Fibroblast of lung (primary cell): Measurements from ENCODE around the gene ZNF771. TPM values are rescaled to one million over a fixed set of nuclear protein-coding genes. Genes with fewer than 3 reads are reported as not detected.
A peak's percentile ranks its signal among the peaks of the same experiment; 100 is the strongest.

ENCODE experiments used
- DNase-seq, 2 donors: peaks; one replicate each; pipeline versions ENCODE4 v3.0.0 to v3.0.0-alpha.2; 2010; ENCODE audit warnings: low read depth in 2 of 2
- H2AFZ ChIP-seq: 2 replicates; pipeline ENCODE4 v1.5.1; 2012; ENCODE audit warnings: low read length, control low read depth, inconsistent platforms
- H3K27ac ChIP-seq: 2 replicates; pipeline ENCODE4 v1.5.1; 2011; ENCODE audit warnings: low read length, control low read depth; ENCODE audit not compliant: insufficient read depth
- H3K27me3 ChIP-seq: 2 replicates; pipeline ENCODE4 v1.5.1; 2011; ENCODE audit warnings: mild to moderate bottlenecking, low read length; ENCODE audit not compliant: control insufficient read depth, insufficient read depth
- H3K36me3 ChIP-seq: 2 replicates; pipeline ENCODE4 v1.5.1; 2011; ENCODE audit warnings: low read length; ENCODE audit not compliant: control insufficient read depth, insufficient read depth
- H3K4me1 ChIP-seq: 2 replicates; pipeline ENCODE4 v1.5.1; 2011; ENCODE audit warnings: low read length; ENCODE audit not compliant: control insufficient read depth, insufficient read depth; ENCODE audit errors: extremely low read depth
- H3K4me2 ChIP-seq: 2 replicates; pipeline ENCODE4 v1.5.1; 2011; ENCODE audit warnings: low read length, control low read depth; ENCODE audit not compliant: insufficient read depth; ENCODE audit errors: extremely low read depth
- H3K4me3 ChIP-seq, 4 experiments: fragments of 200-600 bp in 1 of 4; sonication (generic) in 1 of 4; replicated peaks in 1 of 4; 2 replicates each; pipeline ENCODE4 v1.5.1; 2011 to 2016; ENCODE audit warnings: low read length in 4 of 4, low read depth in 3 of 4, mild to moderate bottlenecking in 3 of 4, control low read depth in 2 of 4, inconsistent platforms in 1 of 4, mixed read lengths in 1 of 4; ENCODE audit not compliant: insufficient read depth in 1 of 4; ENCODE audit errors: control extremely low read depth in 1 of 4
- H3K79me2 ChIP-seq: 2 replicates; pipeline ENCODE4 v1.5.1; 2012; ENCODE audit warnings: mild to moderate bottlenecking, low read length, inconsistent platforms; ENCODE audit not compliant: control insufficient read depth, insufficient read depth
- H3K9ac ChIP-seq: 2 replicates; pipeline ENCODE4 v1.5.1; 2011; ENCODE audit warnings: mild to moderate bottlenecking, low read length, control low read depth; ENCODE audit not compliant: insufficient read depth
- H3K9me3 ChIP-seq: 2 replicates; pipeline ENCODE4 v1.5.1; 2012; ENCODE audit warnings: low read depth, low read length; ENCODE audit not compliant: control insufficient read depth, insufficient read depth
- H4K20me1 ChIP-seq: 2 replicates; pipeline ENCODE4 v1.5.1; 2011; ENCODE audit warnings: low read length; ENCODE audit not compliant: control insufficient read depth, insufficient read depth; ENCODE audit errors: extremely low read depth
- EZH2 ChIP-seq: IDR thresholded peaks from 2 replicates; pipeline ENCODE4 v1.5.1; 2012; ENCODE audit warnings: low read length, control low read depth, mild to moderate bottlenecking; ENCODE audit errors: missing control alignments
- polyA plus RNA-seq, 2 donors: library from polyadenylated mRNA; depleted of rRNA in 1 of 2; stranded (reverse) in 1 of 2; unstranded in 1 of 2; fragments of >200 nt; gene quantifications; 2 replicates each; pipeline ENCODE4 v1.2.1, GENCODE V29; 2011 to 2012; ENCODE audit warnings: missing spikeins in 1 of 2
- total RNA-seq: library from RNA; depleted of rRNA; stranded (reverse); fragments of >200 nt; gene quantifications from 2 replicates; pipeline ENCODE4 v1.2.1, GENCODE V29; 2014
- TF ChIP-seq, protein P1 (sequence below), 2 donors: IDR thresholded peaks in 1 of 2; conservative IDR thresholded peaks in 1 of 2; 1 replicate in 1 of 2; 2 replicates in 1 of 2; pipeline ENCODE4 v1.5.1; 2011 to 2012; ENCODE audit warnings: low read length in 2 of 2, control low read depth in 1 of 2, inconsistent platforms in 1 of 2, low read depth in 1 of 2, mild to moderate bottlenecking in 1 of 2

Gene ZNF771
- total and polyA plus RNA-seq, 2 donors (not counting 1 experiment from before 2014, with no cell fraction given), result 3.1 to 8.4 TPM

DNA sequence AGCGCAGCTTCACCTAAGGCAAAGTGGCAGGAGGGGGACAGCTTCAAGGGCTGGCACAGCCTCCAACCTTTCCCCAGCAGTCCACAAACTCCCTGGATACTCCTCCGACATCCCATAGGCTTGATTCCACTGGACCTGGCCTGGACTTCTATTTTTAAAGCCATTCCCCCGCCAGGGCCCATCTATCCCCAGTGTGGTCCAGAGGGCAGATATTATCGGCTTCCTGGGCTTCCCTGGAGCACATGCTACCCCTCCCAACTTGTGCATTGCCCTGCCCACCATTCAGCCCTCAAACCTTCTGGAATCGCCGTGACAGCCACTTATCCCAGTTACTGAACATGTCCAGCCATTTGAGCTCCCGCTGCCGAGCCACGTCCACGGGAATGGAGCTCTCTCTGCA, 42.2 kb upstream of the ZNF771 start:
- Histone ChIP-seq H3K27me3 (no peaks in the 10 kb centered on the region), H3K27ac (no peak overlapping the region), H3K36me3 (peaks cover 1% of the 10 kb centered on the region), H3K4me1 (peaks cover 2% of the 10 kb centered on the region), H3K4me2 (no peak overlapping the region), H3K4me3 (no peak overlapping the region), H3K9ac (no peak overlapping the region), H2AFZ (no peak overlapping the region), H4K20me1 (no peaks in the 10 kb centered on the region), H3K79me2 (peaks cover 77% of the 10 kb centered on the region), H3K9me3 (no peaks in the 10 kb centered on the region)
- DNase-seq, result no peak
- TF ChIP-seq, protein P1, sequence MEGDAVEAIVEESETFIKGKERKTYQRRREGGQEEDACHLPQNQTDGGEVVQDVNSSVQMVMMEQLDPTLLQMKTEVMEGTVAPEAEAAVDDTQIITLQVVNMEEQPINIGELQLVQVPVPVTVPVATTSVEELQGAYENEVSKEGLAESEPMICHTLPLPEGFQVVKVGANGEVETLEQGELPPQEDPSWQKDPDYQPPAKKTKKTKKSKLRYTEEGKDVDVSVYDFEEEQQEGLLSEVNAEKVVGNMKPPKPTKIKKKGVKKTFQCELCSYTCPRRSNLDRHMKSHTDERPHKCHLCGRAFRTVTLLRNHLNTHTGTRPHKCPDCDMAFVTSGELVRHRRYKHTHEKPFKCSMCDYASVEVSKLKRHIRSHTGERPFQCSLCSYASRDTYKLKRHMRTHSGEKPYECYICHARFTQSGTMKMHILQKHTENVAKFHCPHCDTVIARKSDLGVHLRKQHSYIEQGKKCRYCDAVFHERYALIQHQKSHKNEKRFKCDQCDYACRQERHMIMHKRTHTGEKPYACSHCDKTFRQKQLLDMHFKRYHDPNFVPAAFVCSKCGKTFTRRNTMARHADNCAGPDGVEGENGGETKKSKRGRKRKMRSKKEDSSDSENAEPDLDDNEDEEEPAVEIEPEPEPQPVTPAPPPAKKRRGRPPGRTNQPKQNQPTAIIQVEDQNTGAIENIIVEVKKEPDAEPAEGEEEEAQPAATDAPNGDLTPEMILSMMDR (conservative IDR thresholded peaks at IDR 0.05 in 1 of 2, IDR thresholded peaks at IDR 0.05 in 1 of 2; ENCODE audit: low read depth in 1 of 2, low read length in 2 of 2), result no peak

DNA sequence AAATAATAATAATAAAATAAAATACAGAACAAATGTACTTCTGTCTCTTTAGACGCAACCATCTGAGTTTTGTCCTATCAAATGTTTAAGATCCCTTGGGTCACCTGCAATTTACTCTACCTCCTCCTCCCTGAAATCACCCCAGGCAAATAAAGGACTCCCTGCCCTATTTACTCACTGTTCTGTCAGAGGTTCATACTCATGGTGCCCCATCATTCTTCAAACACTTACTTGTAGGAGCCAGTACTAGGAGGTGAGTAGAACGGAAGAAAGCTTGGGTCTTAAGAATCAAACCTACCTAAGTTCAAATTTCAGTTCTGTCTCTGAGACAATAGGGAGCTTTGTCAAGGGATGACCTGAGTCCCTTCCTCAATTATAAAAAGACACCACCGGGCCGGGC, 40.9 kb upstream of the ZNF771 start:
- Histone ChIP-seq H3K79me2 (peaks cover 72% of the 10 kb centered on the region), H3K36me3 (no peaks in the 10 kb centered on the region), H3K27me3 (no peaks in the 10 kb centered on the region), H3K4me1 (peaks cover 3% of the 10 kb centered on the region), H3K4me2 (no peak overlapping the region), H3K9me3 (no peaks in the 10 kb centered on the region), H4K20me1 (no peaks in the 10 kb centered on the region), H2AFZ (no peak overlapping the region), H3K9ac (no peak overlapping the region), H3K27ac (no peak overlapping the region), H3K4me3 (peak overlapping the region in 1 of 4 experiments; percentile 89)
- TF ChIP-seq EZH2, result no peak
- TF ChIP-seq, protein P1 (conservative IDR thresholded peaks at IDR 0.05 in 1 of 2, IDR thresholded peaks at IDR 0.05 in 1 of 2; ENCODE audit: low read depth in 1 of 2, low read length in 2 of 2), result no peak
- no peak for DNase-seq

DNA sequence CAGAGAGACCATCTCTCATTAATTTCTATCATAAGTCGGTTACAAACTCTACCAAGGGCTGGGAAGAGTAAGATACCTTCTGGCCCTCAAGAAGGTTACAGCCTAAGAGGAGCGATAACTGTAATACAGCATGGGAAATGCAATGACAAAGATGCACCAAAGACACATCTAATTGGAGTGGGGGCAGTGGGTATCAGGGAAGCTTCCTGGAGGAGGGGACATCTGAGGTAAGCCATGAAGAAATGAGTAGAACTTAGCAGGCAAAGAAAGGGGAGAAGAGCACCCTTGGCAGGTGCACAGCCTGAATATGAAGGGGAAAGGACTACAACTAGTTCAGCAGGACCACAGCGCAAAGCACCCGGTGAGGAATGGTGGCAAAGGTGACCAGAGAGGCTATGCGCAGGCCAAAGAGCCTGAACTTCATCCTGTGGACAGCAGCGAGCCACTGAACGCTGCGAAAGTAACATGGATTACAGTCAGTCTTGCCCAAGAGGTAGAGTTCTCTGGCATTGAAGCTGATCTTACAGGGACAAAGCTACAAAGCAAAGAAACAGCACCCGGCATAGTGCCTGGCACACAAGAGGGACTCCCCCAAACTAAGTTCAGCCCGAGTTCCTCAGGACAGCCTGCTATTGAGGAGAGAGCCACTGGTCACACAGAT, 39.9 kb upstream of the ZNF771 start:
- H3K4me3 ChIP-seq, result peak overlapping the region; percentile 84 to 92 (median 88)
- no peak for DNase-seq
- no peak overlapping the region for H3K9ac ChIP-seq
- no peaks in the 10 kb centered on the region for H3K9me3 ChIP-seq
- no peak overlapping the region for H2AFZ ChIP-seq
- H3K27me3 ChIP-seq, result no peaks in the 10 kb centered on the region
- no peaks in the 10 kb centered on the region for H4K20me1 ChIP-seq
- H3K4me1 ChIP-seq, result peaks cover 4% of the 10 kb centered on the region
- peaks cover 68% of the 10 kb centered on the region for H3K79me2 ChIP-seq
- H3K36me3 ChIP-seq, result no peaks in the 10 kb centered on the region
- TF ChIP-seq, protein P1 (conservative IDR thresholded peaks at IDR 0.05 in 1 of 2, IDR thresholded peaks at IDR 0.05 in 1 of 2; ENCODE audit: low read depth in 1 of 2, low read length in 2 of 2), result no peak
- TF ChIP-seq EZH2, result no peak
- peak overlapping the region; percentile 48 for H3K27ac ChIP-seq
- H3K4me2 ChIP-seq, result peak overlapping the region; percentile 94
